ENCODE results near the gene DNAJB7. TPM values are rescaled to one million over a fixed set of nuclear protein-coding genes. Genes with fewer than 3 reads are reported as not detected.

The DNAJB7 gene
- total and polyA plus RNA-seq, 2 experiments from 2014 or later: 0.63 TPM; not detected in 1

GRCh38 chr22:40817737-40818136 is 44.2 kb downstream of the DNAJB7 start:
- Mint-ChIP-seq H3K27me3 (ENCODE audit: insufficient read depth, low read depth, poor library complexity) (peaks cover 2% of the 10 kb centered on the region), H3K27ac (peak overlapping the region; percentile 17; the same call in 1 of the 2 replicates), H3K4me1 (peaks cover 24% of the 10 kb centered on the region), H3K36me3 (ENCODE audit: low read depth) (peaks cover 20% of the 10 kb centered on the region), H3K9me3 (no peaks in the 10 kb centered on the region), H3K4me3 (peak overlapping the region; percentile 97)
- DNase-seq (ENCODE audit: low spot score): no peak
- Histone ChIP-seq H3K4me3 (peak overlapping the region; percentile 100), H3K4me2 (peak overlapping the region; percentile 97), H3K27ac (ENCODE audit: low read depth) (peak overlapping the region; percentile 41; the same call in 1 of the 2 replicates), H3K9me2 (ENCODE audit: insufficient read depth) (no peaks in the 10 kb centered on the region), H3K36me3 (ENCODE audit: insufficient read depth) (no peaks in the 10 kb centered on the region; the same call in 1 of the 2 replicates), H2AFZ (no peak overlapping the region), H3F3A (replicated peaks; ENCODE audit: low read depth) (peaks cover 13% of the 10 kb centered on the region), H4K20me1 (replicated peaks; ENCODE audit: insufficient read depth) (peaks cover 15% of the 10 kb centered on the region; the same call in 1 of the 2 replicates), H3K27me3 (ENCODE audit: insufficient read depth) (no peaks in the 10 kb centered on the region), H3K4me1 (ENCODE audit: insufficient read depth) (peaks cover 24% of the 10 kb centered on the region), H3K79me2 (replicated peaks; ENCODE audit: insufficient read depth) (peaks cover 60% of the 10 kb centered on the region)
- TF ChIP-seq CREB1 (CRISPR knock-in tag; IDR thresholded peaks at IDR 0.05; ENCODE audit: low read depth) (no peak), JUNB (IDR thresholded peaks at IDR 0.05; ENCODE audit: unreplicated experiment) (no peak), NANOG (IDR thresholded peaks at IDR 0.05; ENCODE audit: borderline replicate concordance) (no peak), REST (IDR thresholded peaks at IDR 0.05; ENCODE audit: unreplicated experiment) (no peak), POLR2AphosphoS5 (IDR thresholded peaks at IDR 0.05; ENCODE audit: low read depth) (no peak), CTCF (conservative IDR thresholded peaks at IDR 0.05; ENCODE audit: low read depth in 2 of 2) (no peak), ZNF114 (CRISPR knock-in tag; IDR thresholded peaks at IDR 0.05) (no peak), ZNF331 (CRISPR knock-in tag; IDR thresholded peaks at IDR 0.05; ENCODE audit: low read depth) (no peak), ETS1 (IDR thresholded peaks at IDR 0.05) (no peak), ZNF462 (CRISPR knock-in tag; IDR thresholded peaks at IDR 0.05) (no peak), EZH2phosphoT487 (IDR thresholded peaks at IDR 0.05; ENCODE audit: unreplicated experiment) (no peak), STAT1 (IDR thresholded peaks at IDR 0.05; ENCODE audit: unreplicated experiment) (no peak), EZH2 (IDR thresholded peaks at IDR 0.05; ENCODE audit: low read depth, unreplicated experiment) (no peak)
- ATAC-seq: no peak
